Measurements from ENCODE around the gene DLG2.

- TF ChIP-seq, protein P1, sequence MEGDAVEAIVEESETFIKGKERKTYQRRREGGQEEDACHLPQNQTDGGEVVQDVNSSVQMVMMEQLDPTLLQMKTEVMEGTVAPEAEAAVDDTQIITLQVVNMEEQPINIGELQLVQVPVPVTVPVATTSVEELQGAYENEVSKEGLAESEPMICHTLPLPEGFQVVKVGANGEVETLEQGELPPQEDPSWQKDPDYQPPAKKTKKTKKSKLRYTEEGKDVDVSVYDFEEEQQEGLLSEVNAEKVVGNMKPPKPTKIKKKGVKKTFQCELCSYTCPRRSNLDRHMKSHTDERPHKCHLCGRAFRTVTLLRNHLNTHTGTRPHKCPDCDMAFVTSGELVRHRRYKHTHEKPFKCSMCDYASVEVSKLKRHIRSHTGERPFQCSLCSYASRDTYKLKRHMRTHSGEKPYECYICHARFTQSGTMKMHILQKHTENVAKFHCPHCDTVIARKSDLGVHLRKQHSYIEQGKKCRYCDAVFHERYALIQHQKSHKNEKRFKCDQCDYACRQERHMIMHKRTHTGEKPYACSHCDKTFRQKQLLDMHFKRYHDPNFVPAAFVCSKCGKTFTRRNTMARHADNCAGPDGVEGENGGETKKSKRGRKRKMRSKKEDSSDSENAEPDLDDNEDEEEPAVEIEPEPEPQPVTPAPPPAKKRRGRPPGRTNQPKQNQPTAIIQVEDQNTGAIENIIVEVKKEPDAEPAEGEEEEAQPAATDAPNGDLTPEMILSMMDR (IDR thresholded peaks at IDR 0.05; ENCODE audit: low read depth, low read length, poor library complexity, severe bottlenecking): no peak
- TF ChIP-seq EZH2phosphoT487 (IDR thresholded peaks at IDR 0.05; ENCODE audit: borderline replicate concordance, low read length): no peak
These were observed 1212.2 kb downstream of the DLG2 start for GRCh38 chr11:84414920-84415319.

All from DOHH2 (cell line).